Suprapubic skin (tissue), 4 donors: Measurements from ENCODE around the gene CCDC9B.

ENCODE experiments used
- POLR2A ChIP-seq, 2 donors: fragments of 450-650 bp; IDR thresholded peaks; one replicate each; pipeline ENCODE4 v1.6.1; 2017; ENCODE audit warnings: antibody characterized with exemption in 2 of 2, mild to moderate bottlenecking in 2 of 2, moderate library complexity in 2 of 2
- POLR2AphosphoS5 ChIP-seq, 3 donors: sonication (generic); formaldehyde crosslinking; IDR thresholded peaks; one replicate each; pipeline ENCODE4 v1.6.1; 2017; ENCODE audit warnings: antibody characterized with exemption in 3 of 3
- TF ChIP-seq, protein P1 (sequence below), 2 donors: fragments of 200-600 bp in 1 of 2; fragments of 450-650 bp in 1 of 2; sonication (generic) in 1 of 2; IDR thresholded peaks; one replicate each; pipeline ENCODE4 v1.5.1; 2016 to 2019; ENCODE audit warnings: antibody characterized with exemption in 2 of 2, mild to moderate bottlenecking in 1 of 2, moderate library complexity in 1 of 2

DNA sequence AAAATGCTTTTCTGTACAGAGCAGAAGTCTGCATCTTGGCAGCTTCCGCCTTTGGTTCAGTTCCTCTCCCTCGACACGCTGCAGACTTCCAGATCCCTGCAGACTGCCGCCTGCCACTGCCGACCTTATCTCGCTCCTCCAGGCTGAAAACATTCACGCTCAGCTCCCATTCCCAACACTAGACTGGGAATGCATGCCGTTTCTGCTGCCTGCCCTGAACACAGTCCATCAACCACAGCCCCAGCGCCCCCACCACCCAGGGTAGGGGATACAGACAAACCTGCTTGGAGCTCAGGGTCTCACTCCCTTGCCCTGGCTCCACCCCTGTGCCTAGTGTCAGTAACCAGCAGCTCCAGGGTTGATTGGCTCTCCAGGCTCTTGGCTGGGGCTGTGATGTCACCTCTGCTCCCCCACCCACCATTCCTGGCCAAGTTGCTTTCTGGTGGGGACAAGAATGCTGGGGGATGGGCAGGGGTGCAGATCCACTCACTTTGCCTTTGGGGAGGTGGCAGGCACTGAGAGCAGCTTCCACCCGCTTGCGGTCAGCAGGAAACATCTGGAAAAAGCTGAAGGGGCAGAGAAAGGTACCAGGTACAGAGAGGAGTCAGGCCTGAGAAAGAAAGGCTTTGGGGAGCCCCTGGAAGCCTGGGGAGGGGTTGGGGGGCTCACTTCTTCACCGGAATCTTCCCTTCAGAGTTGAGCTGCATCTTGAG lies 39.1 kb downstream of the CCDC9B start:
- TF ChIP-seq, protein P1, sequence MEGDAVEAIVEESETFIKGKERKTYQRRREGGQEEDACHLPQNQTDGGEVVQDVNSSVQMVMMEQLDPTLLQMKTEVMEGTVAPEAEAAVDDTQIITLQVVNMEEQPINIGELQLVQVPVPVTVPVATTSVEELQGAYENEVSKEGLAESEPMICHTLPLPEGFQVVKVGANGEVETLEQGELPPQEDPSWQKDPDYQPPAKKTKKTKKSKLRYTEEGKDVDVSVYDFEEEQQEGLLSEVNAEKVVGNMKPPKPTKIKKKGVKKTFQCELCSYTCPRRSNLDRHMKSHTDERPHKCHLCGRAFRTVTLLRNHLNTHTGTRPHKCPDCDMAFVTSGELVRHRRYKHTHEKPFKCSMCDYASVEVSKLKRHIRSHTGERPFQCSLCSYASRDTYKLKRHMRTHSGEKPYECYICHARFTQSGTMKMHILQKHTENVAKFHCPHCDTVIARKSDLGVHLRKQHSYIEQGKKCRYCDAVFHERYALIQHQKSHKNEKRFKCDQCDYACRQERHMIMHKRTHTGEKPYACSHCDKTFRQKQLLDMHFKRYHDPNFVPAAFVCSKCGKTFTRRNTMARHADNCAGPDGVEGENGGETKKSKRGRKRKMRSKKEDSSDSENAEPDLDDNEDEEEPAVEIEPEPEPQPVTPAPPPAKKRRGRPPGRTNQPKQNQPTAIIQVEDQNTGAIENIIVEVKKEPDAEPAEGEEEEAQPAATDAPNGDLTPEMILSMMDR (IDR thresholded peaks at IDR 0.05), result no peak
- TF ChIP-seq POLR2A (IDR thresholded peaks at IDR 0.05), result no peak
- no peak for TF ChIP-seq POLR2AphosphoS5 (IDR thresholded peaks at IDR 0.05)
